ENCODE data around the gene EQTN. TPM values are rescaled to one million over a fixed set of nuclear protein-coding genes. Genes with fewer than 3 reads are reported as not detected.

Gene EQTN
- total and polyA plus RNA-seq, 3 donors from 2014 or later: 10.5 to 44.9 (median 33.0) TPM

DNA sequence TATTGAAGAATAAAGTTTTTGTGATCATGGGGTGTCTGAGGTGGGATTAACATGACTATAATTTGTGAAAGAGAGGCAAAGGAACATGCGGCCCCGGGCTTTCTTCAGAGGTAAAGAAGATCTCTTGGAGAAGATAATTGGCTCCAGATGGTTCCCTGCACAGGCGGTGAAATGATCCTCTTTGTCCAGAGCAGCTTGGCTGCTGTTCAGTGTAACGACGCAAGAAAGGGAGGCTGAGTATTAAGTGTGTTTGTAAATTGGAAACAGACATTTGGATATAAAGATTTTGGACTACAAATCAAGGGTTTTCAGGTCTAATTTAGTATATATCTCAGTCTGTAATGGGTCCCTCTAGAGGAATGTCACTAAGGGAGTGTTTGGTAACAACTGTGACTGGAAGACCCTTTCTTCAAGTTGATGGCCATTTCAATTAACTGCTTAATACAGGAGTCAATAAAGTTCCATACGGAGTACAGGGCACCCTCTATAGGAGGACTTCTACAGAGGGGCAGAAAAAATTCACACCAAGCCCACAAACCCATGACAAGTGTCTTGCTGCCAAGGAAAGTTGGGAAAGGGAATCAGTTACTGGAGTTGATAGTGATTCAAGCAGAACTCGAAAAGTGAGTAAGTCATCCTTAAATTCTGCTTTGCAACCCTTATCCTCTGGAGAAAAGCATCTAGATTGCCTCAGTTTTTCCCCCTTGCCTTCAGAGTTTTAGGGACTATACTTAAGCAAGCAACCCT, 4.1 kb downstream of the EQTN start:
- WGBS, 2 donors: 43 to 57% methylated on average over 7 of the region's 7 CpGs
- no peak overlapping the region for H3K27ac ChIP-seq
- DNase-seq: no peak

DNA sequence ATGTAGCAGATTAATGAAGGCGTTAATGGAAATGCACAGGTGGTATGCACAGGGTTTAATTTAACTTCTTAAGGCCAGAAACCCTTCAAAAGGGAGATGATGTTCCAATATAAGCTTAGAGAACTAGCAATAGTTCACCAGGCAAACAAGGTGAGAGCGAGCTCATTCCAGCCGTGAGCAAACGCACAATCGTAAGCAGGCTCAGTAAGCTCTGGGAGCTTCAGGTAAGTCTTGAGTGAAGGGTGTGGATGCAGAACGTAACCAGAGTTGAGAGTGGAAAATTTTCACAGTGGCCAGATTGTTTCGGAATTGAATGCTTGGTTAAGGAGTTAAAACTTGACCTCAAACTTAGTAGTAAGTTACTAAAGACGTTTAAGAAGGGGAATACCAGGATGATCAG, 5.7 kb downstream of the EQTN start:
- Histone ChIP-seq H3K36me3 (ENCODE audit: low read depth, missing control alignments) (no peaks in the 10 kb centered on the region), H3K27me3 (no peaks in the 10 kb centered on the region), H3K27ac (no peak overlapping the region), H3K9me3 (no peaks in the 10 kb centered on the region), H3K4me1 (no peaks in the 10 kb centered on the region), H3K4me3 (no peak overlapping the region)
- WGBS, 2 donors: 89 to 93% methylated on average over 8 of the region's 8 CpGs
- no peak for DNase-seq
- no peak for TF ChIP-seq POLR2A (IDR thresholded peaks at IDR 0.05)
- TF ChIP-seq, protein P1, sequence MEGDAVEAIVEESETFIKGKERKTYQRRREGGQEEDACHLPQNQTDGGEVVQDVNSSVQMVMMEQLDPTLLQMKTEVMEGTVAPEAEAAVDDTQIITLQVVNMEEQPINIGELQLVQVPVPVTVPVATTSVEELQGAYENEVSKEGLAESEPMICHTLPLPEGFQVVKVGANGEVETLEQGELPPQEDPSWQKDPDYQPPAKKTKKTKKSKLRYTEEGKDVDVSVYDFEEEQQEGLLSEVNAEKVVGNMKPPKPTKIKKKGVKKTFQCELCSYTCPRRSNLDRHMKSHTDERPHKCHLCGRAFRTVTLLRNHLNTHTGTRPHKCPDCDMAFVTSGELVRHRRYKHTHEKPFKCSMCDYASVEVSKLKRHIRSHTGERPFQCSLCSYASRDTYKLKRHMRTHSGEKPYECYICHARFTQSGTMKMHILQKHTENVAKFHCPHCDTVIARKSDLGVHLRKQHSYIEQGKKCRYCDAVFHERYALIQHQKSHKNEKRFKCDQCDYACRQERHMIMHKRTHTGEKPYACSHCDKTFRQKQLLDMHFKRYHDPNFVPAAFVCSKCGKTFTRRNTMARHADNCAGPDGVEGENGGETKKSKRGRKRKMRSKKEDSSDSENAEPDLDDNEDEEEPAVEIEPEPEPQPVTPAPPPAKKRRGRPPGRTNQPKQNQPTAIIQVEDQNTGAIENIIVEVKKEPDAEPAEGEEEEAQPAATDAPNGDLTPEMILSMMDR (IDR thresholded peaks at IDR 0.05): no peak
- intact Hi-C loops (cut with DNase I; ENCODE audit: low total_unique reads): no loop called here

More for the DNA sequence above, 4.1 kb downstream of the EQTN start:
- no peaks in the 10 kb centered on the region for H3K36me3 ChIP-seq (ENCODE audit: low read depth, missing control alignments)
- H3K4me3 ChIP-seq: no peak overlapping the region
- H3K27me3 ChIP-seq: no peaks in the 10 kb centered on the region
- no peaks in the 10 kb centered on the region for H3K4me1 ChIP-seq
- H3K9me3 ChIP-seq: no peaks in the 10 kb centered on the region
- intact Hi-C loops (cut with DNase I; ENCODE audit: low total_unique reads): no loop called here
- TF ChIP-seq, protein P1 (IDR thresholded peaks at IDR 0.05): no peak
- TF ChIP-seq POLR2A (IDR thresholded peaks at IDR 0.05): no peak

DNA sequence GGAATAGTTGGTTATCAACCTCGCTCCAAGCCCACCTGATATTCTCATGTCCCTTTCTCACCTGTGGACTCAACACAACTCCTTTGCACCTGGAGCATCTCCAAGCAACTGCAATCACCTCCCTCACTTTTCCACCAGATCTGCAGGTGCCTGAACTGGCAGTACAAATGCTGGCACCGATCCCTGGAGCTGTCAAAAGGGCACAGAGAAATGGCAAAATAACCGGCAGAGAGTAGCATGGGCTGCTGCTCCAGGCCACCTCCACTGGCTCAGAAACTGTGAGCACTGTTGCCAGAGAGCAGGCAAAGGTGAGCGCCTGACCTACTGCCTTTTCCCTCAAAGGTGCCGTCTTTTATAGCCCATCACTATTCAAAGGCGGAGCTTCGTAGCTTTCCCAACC, 14.7 kb downstream of the EQTN start:
- 62 to 70% methylated on average over 5 to 7 of the region's 7 CpGs for WGBS, 2 donors
- no peak overlapping the region for H3K27ac ChIP-seq
- H3K4me1 ChIP-seq: peaks cover 5% of the 10 kb centered on the region
- H3K36me3 ChIP-seq (ENCODE audit: low read depth, missing control alignments): no peaks in the 10 kb centered on the region
- DNase-seq: no peak
- TF ChIP-seq, protein P1 (IDR thresholded peaks at IDR 0.05): no peak
- TF ChIP-seq POLR2A (IDR thresholded peaks at IDR 0.05): no peak
- no peak overlapping the region for H3K4me3 ChIP-seq
- intact Hi-C loops (cut with DNase I; ENCODE audit: low total_unique reads): no loop called here
- no peaks in the 10 kb centered on the region for H3K9me3 ChIP-seq
- no peaks in the 10 kb centered on the region for H3K27me3 ChIP-seq

DNA sequence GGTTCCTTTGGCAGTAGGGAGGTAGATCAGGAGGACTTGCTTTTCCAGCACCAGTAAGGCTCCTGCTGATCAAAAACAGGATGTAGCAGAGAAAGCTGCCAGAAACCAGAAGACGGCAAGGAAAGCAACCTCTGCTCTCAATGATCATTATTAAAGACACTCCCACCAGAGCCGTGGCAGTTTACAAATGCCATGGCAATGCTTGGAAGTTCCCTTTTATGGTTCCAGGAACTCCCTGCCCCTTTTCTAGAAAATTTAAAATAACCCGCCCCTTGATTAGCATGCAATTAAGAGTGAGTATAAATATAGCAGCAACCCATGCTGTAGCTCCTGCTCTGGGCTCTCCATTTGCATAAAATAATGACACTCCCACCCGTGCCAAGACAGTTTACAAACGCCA, 16.1 kb downstream of the EQTN start:
- TF ChIP-seq, protein P1 (IDR thresholded peaks at IDR 0.05): no peak
- TF ChIP-seq POLR2A (IDR thresholded peaks at IDR 0.05): no peak
- 12 to 19% methylated on average over 5 of the region's 5 CpGs for WGBS, 2 donors
- no peaks in the 10 kb centered on the region for H3K27me3 ChIP-seq
- DNase-seq: no peak
- no peak overlapping the region for H3K4me3 ChIP-seq
- no peaks in the 10 kb centered on the region for H3K9me3 ChIP-seq
- H3K4me1 ChIP-seq: peaks cover 5% of the 10 kb centered on the region
- intact Hi-C loops (cut with DNase I; ENCODE audit: low total_unique reads): no loop called here
- no peak overlapping the region for H3K27ac ChIP-seq
- no peaks in the 10 kb centered on the region for H3K36me3 ChIP-seq (ENCODE audit: low read depth, missing control alignments)

DNA sequence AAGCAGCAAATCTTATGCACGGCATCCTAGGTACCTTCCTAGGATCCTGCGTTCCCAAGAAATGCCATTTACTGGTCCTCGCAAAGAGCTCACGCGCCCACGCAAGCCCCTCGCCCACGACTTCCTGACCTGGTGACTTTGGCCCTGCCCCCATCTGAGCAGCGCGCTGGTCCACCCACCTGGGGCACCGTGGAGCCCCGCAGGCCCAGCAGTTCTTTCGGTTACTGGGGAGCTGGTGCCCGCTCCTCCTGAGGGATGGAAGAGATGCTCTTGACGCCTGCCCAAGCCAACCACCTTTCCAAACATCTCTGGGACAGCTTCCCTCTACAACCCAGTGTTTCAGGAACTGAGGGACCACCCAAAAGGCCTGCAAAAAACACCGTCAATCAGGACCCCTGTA, 16.7 kb downstream of the EQTN start:
- WGBS, 2 donors: 60 to 88% methylated on average over 16 of the region's 16 CpGs
- no peak overlapping the region for H3K27ac ChIP-seq
- no peaks in the 10 kb centered on the region for H3K9me3 ChIP-seq
- H3K4me1 ChIP-seq: peaks cover 5% of the 10 kb centered on the region
- no peak for TF ChIP-seq POLR2A (IDR thresholded peaks at IDR 0.05)
- TF ChIP-seq, protein P1 (IDR thresholded peaks at IDR 0.05): no peak
- intact Hi-C loops (cut with DNase I; ENCODE audit: low total_unique reads): no loop called here
- H3K27me3 ChIP-seq: no peaks in the 10 kb centered on the region
- H3K4me3 ChIP-seq: no peak overlapping the region
- DNase-seq: no peak
- H3K36me3 ChIP-seq (ENCODE audit: low read depth, missing control alignments): no peaks in the 10 kb centered on the region

Data from testis (tissue), 3 donors.